Left colon (tissue), 2 donors: ENCODE measurements around the gene LIG4. TPM values are rescaled to one million over a fixed set of nuclear protein-coding genes. Genes with fewer than 3 reads are reported as not detected.

Experiments used
- ATAC-seq: fragments of 200-7000 bp; cut with Tn5 transposase; one replicate; pipeline ENCODE4 v1.9.1; 2020; ENCODE audit warnings: mild to moderate bottlenecking, moderate library complexity
- DNase-seq, 2 donors: peaks; one replicate each; pipeline ENCODE4 v3.0.0-alpha.2; 2020
- intact Hi-C, 2 donors: fragments of 100-400 bp; cut with DNase I in 1 of 2; cut with micrococcal nuclease in 1 of 2; formaldehyde crosslinking; loops; one replicate each; pipeline versions ENCODE4 v1.11.2 to v1.14.0; 2022; cut with DNase I, micrococcal nuclease
- total RNA-seq, 2 donors: library from RNA; stranded (reverse); fragmentation: NEBNext Ultra II Directional; extraction: Animal tissue kit (Norgen Biotek cat#: 25700); gene quantifications; one replicate each; pipeline ENCODE4 v1.2.1, GENCODE V29; 2021
- donor health status: DM: no; HTN: no; CAD: no.
- donor health status: DM: yes; HTN: yes; CAD: no.

Gene LIG4
- total RNA-seq, 2 donors from 2014 or later, result 12.1 to 13.2 TPM

GRCh38 chr13:108200781-108201398 lies 14.4 kb downstream of the LIG4 start:
- DNase-seq (no peak), ATAC-seq (no peak)
- intact Hi-C loops, result no loop called here

DNA sequence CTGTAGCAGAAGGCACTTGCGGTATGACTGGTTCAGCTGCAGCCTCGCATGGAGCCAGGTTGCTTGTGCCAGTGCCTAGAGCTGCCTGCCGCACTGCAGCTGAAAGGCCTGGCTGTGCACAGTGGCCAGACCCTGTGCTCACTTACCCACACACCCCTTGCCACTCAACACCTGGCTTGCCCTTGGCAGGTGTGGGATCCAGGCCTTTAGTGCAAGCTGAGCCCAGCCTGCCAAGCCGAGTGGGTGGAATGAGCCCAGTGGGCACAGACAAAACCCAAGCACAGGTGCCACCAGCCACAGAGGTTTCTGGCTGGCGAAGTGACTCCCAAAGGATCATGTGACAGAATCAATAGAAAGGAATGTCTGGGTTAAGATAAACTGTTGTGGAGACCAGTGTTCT lies 19.5 kb downstream of the LIG4 start:
- intact Hi-C loops, result no loop called here
- ATAC-seq (no peak), DNase-seq (no peak)

DNA sequence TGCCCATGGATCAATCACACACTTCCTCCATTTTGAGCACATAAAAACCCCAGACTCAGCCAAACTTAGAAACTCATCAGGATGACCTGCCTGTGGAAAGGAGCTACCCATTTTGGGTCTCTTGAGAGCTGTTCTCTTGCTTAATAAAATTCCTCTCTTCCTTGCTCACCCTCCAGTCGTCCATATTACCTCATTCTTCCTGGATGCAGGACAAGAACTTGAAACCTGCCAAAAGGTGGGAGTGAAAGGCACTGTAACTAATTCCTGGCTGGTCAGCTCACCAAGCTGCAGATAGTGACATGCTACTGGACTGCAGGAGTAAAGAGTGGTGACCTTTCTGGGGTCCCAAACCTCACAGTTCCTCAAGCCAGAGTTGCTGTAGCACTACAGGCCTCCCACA lies 20.2 kb downstream of the LIG4 start:
- ATAC-seq (no peak), DNase-seq (no peak)
- intact Hi-C loops, result no loop called here

DNA sequence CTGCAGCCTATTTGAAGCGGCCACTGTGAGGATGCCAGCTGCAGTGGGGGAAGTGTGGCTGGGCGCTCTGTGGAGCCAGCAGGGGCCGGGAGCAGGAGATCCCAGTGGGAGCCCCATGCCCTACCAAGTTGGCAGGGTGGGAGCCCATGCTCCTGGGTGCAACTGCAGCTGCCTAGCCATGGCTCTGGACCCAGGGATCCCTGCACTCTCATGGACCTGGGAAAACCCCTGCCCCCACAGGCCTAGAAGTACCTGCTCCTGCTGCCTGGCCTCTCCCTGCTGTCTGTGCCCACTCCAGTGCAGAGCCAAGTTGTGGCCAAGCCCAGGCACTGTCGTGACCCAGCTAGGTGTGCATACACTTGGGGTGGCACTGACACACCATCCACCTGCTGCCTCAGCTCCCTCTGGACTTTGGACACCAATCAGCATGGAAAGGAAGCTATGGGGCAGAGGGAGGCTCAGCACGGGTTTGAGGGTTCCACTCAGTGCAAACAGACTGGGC lies 20.9 kb downstream of the LIG4 start:
- no peak for DNase-seq
- intact Hi-C loops, result no loop called here
- ATAC-seq, result no peak

DNA sequence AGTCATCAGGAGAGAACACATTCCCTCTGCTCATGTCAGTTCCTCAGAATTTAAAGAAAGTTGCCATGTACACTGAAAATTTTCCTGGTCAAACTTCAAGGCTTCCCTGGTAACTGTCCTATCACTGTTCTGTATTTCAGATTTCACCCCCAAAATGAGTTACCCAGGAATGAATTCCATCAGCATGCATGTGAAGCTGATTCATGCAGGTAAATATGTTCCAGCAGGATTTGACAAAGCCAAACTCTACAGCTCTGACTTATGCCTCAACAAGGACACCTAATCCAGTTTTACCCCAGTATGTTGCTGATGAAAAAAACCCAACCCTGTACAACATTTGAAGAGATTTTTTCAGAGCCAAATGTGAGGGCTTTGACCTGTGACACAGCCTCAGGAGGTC lies 21.5 kb downstream of the LIG4 start:
- DNase-seq (no peak), ATAC-seq (no peak)
- intact Hi-C loops, result no loop called here

GRCh38 chr13:108190897-108191296 lies 24.4 kb downstream of the LIG4 start:
- intact Hi-C loops, result no loop called here
- no peak for ATAC-seq
- no peak for DNase-seq

GRCh38 chr13:108188260-108188659 lies 27.1 kb downstream of the LIG4 start:
- DNase-seq (no peak), ATAC-seq (no peak)
- intact Hi-C loops, result no loop called here

DNA sequence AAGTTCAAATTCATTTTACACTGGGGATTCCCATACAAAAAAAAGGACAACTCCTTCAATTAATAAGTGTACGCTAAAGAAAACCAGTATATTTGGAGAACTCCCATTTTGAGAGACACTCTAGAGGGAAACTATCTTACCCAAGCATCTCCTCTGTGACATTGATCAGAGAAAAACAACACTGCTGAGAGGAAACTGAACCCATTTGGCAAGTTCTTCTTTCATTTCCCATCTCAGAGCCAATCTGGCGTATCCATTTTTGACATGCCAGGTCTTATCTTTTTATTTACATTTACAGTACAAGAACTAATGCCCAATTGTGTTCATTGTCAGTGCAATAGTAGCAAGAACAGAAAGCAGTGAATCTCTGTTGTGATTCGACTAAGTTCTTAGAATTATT lies 30.1 kb downstream of the LIG4 start:
- ATAC-seq, result no peak
- no peak for DNase-seq
- intact Hi-C loops, result no loop called here

- intact Hi-C loops, result no loop called here
- ATAC-seq (peak; percentile 72), DNase-seq (no peak)
Measured at GRCh38 chr13:108182652-108183051, 32.7 kb downstream of the LIG4 start.

DNA sequence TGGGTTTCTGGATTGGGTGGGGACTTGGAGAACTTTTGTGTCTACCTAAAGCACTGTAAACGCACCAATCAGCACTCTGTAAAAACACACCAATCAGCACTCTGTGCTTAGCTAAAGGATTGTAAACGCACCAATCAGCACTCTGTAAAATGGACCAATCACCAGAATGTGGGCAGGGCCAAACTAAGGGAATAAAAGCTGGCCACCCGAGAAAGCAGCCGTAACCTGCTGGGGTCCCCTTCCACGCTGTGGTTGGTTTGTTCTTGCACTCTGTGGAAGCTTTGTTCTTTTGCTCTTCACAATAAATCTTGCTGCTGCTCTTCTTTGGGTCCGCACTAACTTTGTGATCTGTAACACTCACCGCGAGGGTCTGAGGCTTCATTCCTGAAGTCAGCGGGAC lies 37.3 kb downstream of the LIG4 start:
- intact Hi-C loops, result no loop called here

GRCh38 chr13:108176685-108177274 lies 38.6 kb downstream of the LIG4 start:
- peak in 1 of 2 donors; percentile 65 for DNase-seq
- intact Hi-C loops, result no loop called here

More for the DNA sequence above, 37.3 kb downstream of the LIG4 start:
- DNase-seq (no peak), ATAC-seq (no peak)

GRCh38 chr13:108168929-108169328 lies 46.4 kb downstream of the LIG4 start:
- ATAC-seq, result no peak
- no peak for DNase-seq
- intact Hi-C loops, result no loop called here

More at GRCh38 chr13:108176685-108177274, 38.6 kb downstream of the LIG4 start:
- ATAC-seq, result no peak

DNA sequence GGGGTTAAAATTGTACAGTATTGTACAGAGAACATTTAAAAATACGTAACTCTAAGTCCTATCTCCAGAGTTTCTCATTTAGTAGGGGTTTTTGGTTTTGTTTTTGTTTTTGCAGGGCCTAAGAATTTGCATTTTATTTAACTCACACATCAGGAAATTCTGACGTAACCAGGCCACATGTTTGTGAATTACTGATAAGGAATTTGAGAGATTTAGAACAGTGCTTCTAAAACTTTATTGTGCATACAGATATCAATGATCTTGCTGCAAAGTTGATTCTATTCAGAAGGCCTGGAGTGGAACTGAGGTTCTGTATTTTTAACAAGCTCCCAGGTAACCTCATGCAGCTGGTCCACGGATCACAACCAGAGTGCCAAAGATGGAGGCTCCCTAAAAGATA lies 49.3 kb downstream of the LIG4 start:
- DNase-seq (no peak), ATAC-seq (no peak)
- intact Hi-C loops, result no loop called here

- DNase-seq, result no peak
- intact Hi-C loops, result loop anchor here in 1 of 2 donors (10.0 kb wide), 1 partner anchor 944 kb away; no protein-coding TSS in a partner anchor
- no peak for ATAC-seq
Measured at GRCh38 chr13:108158746-108159145, 56.6 kb downstream of the LIG4 start.

Other genes starting within 250 kb of the LIG4 start
- 1 to 10 TPM; 9.2 to 9.8 TPM for gene ABHD13, start 2.9 kb upstream of the LIG4 start, total RNA-seq
- 1 to 10 TPM; 1.4 to 3.6 TPM for gene TNFSF13B, start 54.2 kb upstream of the LIG4 start, total RNA-seq